Osteoblast (primary cell): Measurements from ENCODE around the gene ZNF500. TPM values are rescaled to one million over a fixed set of nuclear protein-coding genes. Genes with fewer than 3 reads are reported as not detected.

Experiments used
- DNase-seq: peaks from one replicate; pipeline ENCODE4 v3.0.0; 2011; ENCODE audit warnings: low spot score, mixed read lengths; ENCODE audit not compliant: insufficient read length; ENCODE audit errors: missing footprints
- H2AFZ ChIP-seq: 2 replicates; pipeline ENCODE4 v1.6.0; 2011; ENCODE audit warnings: mild to moderate bottlenecking, low read length
- H3K27ac ChIP-seq: 2 replicates; pipeline ENCODE4 v1.5.1; 2011; ENCODE audit warnings: mild to moderate bottlenecking, low read depth, low read length, moderate library complexity
- H3K27me3 ChIP-seq: 2 replicates; pipeline ENCODE4 v1.6.0; 2012; ENCODE audit warnings: mild to moderate bottlenecking, control low read depth, inconsistent platforms, low read length, moderate library complexity; ENCODE audit not compliant: insufficient read depth
- H3K36me3 ChIP-seq: 2 replicates; pipeline ENCODE4 v1.5.1; 2011; ENCODE audit warnings: mild to moderate bottlenecking, low read length, control low read depth, moderate library complexity; ENCODE audit not compliant: insufficient read depth
- H3K4me1 ChIP-seq: 2 replicates; pipeline ENCODE4 v1.5.1; 2011; ENCODE audit warnings: mild to moderate bottlenecking, low read length, control low read depth, moderate library complexity; ENCODE audit not compliant: insufficient read depth
- H3K4me2 ChIP-seq: 2 replicates; pipeline ENCODE4 v1.6.0; 2011; ENCODE audit warnings: mild to moderate bottlenecking, low read length; ENCODE audit not compliant: insufficient read depth
- H3K4me3 ChIP-seq: fragments of 200-600 bp; sonication (generic); 3 replicates; pipeline ENCODE4 v1.5.1; 2012; ENCODE audit warnings: mild to moderate bottlenecking, low read length, inconsistent platforms; ENCODE audit not compliant: insufficient read depth
- H3K79me2 ChIP-seq: 2 replicates; pipeline ENCODE4 v1.6.0; 2012; ENCODE audit warnings: mild to moderate bottlenecking, low read length, control low read depth, inconsistent platforms; ENCODE audit not compliant: insufficient read depth
- H3K9me3 ChIP-seq: 2 replicates; pipeline ENCODE4 v1.5.1; 2011; ENCODE audit warnings: low read depth, low read length, control low read depth
- H4K20me1 ChIP-seq: 2 replicates; pipeline ENCODE4 v1.6.0; 2012; ENCODE audit warnings: mild to moderate bottlenecking, low read length, control low read depth; ENCODE audit not compliant: insufficient read depth
- total RNA-seq: library from RNA; depleted of rRNA; stranded (reverse); fragments of >200 nt; gene quantifications from 2 replicates; pipeline ENCODE4 v1.2.3, GENCODE V29; 2012
- TF ChIP-seq, protein P1 (sequence below): IDR thresholded peaks from 2 replicates; pipeline ENCODE4 v1.5.1; 2011; ENCODE audit warnings: mild to moderate bottlenecking, low read depth, low read length, moderate library complexity; ENCODE audit errors: extremely low read depth

Gene ZNF500
- total RNA-seq, 1 donor, result 14.5 TPM

DNA sequence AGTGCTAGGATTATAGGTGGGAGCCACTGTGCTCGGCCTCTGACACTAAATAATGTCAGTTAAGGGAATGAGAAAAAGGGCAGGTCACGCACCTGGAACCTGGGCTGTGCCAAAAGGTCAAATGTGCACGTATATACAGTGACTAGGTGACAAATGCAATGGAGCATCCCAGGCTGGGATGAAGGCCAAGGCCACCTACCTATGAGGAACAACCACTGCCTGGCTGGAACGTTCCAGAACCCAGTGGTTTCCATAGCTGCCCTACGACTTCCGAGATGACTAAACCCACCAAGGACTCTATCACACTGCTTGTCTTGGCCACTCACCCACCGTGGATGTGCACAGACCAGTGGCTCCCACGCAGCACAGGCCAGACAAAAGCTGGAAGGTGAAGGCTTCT, 16.1 kb downstream of the ZNF500 start:
- H4K20me1 ChIP-seq, result peaks cover 10% of the 10 kb centered on the region
- no peaks in the 10 kb centered on the region for H3K4me1 ChIP-seq
- peak; percentile 38 for DNase-seq
- H2AFZ ChIP-seq, result no peak overlapping the region
- H3K27ac ChIP-seq, result no peak overlapping the region
- H3K4me3 ChIP-seq, result no peak overlapping the region
- H3K4me2 ChIP-seq, result no peak overlapping the region
- no peaks in the 10 kb centered on the region for H3K27me3 ChIP-seq
- TF ChIP-seq, protein P1, sequence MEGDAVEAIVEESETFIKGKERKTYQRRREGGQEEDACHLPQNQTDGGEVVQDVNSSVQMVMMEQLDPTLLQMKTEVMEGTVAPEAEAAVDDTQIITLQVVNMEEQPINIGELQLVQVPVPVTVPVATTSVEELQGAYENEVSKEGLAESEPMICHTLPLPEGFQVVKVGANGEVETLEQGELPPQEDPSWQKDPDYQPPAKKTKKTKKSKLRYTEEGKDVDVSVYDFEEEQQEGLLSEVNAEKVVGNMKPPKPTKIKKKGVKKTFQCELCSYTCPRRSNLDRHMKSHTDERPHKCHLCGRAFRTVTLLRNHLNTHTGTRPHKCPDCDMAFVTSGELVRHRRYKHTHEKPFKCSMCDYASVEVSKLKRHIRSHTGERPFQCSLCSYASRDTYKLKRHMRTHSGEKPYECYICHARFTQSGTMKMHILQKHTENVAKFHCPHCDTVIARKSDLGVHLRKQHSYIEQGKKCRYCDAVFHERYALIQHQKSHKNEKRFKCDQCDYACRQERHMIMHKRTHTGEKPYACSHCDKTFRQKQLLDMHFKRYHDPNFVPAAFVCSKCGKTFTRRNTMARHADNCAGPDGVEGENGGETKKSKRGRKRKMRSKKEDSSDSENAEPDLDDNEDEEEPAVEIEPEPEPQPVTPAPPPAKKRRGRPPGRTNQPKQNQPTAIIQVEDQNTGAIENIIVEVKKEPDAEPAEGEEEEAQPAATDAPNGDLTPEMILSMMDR, result no peak
- peaks cover 2% of the 10 kb centered on the region for H3K9me3 ChIP-seq
- H3K36me3 ChIP-seq, result peaks cover 29% of the 10 kb centered on the region
- H3K79me2 ChIP-seq, result peaks cover 4% of the 10 kb centered on the region

DNA sequence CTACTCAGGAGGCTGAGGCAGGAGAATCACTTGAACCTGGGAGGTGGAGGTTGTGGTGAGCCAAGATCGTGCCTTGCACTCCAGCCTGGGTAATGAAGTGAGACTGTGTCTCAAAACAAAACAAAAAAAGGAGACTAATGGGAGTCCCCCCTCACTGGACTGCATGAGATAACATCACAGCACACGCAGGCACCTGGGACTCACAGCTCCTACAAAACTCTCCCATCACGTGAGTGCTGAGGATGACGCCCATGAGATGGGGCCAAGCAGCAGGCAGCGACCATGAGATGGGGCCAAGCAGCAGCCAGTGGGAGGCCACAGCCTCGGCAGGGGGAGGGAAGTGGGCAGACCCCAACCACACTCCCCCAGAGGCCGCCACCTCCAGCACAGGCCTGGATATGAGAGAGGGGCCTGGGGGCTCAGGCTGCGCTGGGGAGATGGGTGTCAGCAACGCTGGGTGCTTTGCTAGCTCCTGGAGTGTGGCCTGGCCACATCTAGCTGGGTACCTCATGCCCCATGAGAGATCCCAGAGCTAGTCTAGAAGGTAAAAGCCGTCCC, 17.2 kb downstream of the ZNF500 start:
- no peaks in the 10 kb centered on the region for H3K9me3 ChIP-seq
- no peak overlapping the region for H3K27ac ChIP-seq
- peaks cover 8% of the 10 kb centered on the region for H4K20me1 ChIP-seq
- H3K4me1 ChIP-seq, result no peaks in the 10 kb centered on the region
- H3K27me3 ChIP-seq, result no peaks in the 10 kb centered on the region
- TF ChIP-seq, protein P1, result no peak
- no peak overlapping the region for H2AFZ ChIP-seq
- DNase-seq, result no peak
- H3K36me3 ChIP-seq, result peaks cover 20% of the 10 kb centered on the region
- no peak overlapping the region for H3K4me2 ChIP-seq
- H3K79me2 ChIP-seq, result no peaks in the 10 kb centered on the region
- no peak overlapping the region for H3K4me3 ChIP-seq

DNA sequence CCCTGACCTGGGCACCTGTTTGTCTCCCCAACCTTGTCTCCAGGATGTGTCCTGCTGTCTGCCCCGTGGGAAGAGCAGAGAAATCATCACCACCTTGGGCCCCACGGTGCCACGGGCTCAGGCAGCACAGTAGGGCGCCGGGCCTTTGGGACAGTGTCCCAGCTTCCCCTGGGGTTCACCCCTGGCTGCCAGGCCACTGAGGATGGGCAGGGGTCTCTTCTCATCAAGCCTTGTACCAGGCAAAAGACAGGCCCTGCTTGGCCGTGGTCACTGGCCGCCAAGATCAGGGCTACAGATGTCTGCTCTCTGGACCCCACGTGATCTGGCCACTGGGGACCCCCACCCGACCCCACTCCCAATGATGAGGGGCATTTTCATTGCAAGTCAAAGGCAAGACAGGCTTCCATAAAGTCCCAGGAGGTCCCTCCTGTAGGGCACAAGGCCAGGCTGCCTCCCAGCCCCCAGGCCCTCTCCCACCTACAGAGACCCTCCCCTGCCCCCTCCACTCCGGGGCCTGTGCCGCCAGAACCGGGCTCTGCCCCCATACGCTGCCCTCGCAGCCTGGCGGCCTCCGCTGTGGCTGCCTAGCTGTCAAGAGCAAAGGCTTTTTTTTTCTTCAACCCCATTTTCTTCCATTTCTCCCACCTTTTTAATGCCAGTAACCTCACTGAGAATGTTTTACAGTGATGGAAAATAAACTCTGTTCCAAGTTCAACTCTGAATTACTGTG, 18.1 kb downstream of the ZNF500 start:
- peaks cover 17% of the 10 kb centered on the region for H3K36me3 ChIP-seq
- TF ChIP-seq, protein P1, result no peak
- no peaks in the 10 kb centered on the region for H3K27me3 ChIP-seq
- H3K27ac ChIP-seq, result no peak overlapping the region
- no peak overlapping the region for H3K4me3 ChIP-seq
- peak; percentile 48 for DNase-seq
- no peaks in the 10 kb centered on the region for H3K79me2 ChIP-seq
- H3K9me3 ChIP-seq, result no peaks in the 10 kb centered on the region
- no peak overlapping the region for H2AFZ ChIP-seq
- no peak overlapping the region for H3K4me2 ChIP-seq
- no peaks in the 10 kb centered on the region for H3K4me1 ChIP-seq
- peaks cover 6% of the 10 kb centered on the region for H4K20me1 ChIP-seq

DNA sequence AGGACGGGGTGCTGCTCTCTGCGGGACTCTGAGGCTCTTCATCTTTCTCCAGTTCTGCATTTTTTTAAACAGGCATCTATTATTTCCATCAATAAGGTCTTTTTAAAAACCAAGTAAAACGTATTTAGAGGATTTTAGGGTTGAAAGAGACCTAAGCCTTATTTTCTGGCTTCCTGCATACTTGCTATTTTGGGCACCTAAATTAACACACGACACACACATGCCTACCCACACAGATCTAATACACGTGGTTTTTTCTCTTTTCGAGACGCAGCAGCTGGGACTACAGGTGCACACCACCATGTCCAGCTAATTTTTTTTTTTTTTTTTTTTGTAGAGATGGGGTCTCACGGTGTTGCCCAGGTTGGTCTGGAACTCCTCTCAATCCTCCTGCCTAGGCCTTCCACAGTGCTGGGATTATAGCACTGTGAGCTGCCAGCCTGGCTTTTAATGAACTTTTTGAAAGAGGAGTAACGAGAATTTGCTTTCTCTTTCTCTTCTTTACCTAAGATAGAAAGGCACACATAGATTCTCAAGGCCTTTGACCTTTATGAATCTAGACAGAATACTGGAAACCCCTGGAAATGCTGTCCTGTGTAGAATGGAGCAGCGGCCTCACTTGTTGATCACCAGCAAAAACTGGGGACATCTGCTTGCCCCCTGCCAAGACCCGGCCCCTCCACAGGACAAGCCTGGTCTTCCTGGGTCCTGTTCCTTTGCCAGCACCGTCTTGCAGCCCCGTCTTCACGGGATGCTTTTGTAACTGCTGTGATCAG, 18.9 kb downstream of the ZNF500 start:
- Histone ChIP-seq H3K79me2 (no peaks in the 10 kb centered on the region), H3K9me3 (no peaks in the 10 kb centered on the region), H3K4me1 (no peaks in the 10 kb centered on the region), H3K4me3 (no peak overlapping the region), H3K27ac (no peak overlapping the region), H3K27me3 (no peaks in the 10 kb centered on the region), H3K36me3 (peaks cover 13% of the 10 kb centered on the region), H2AFZ (no peak overlapping the region), H3K4me2 (no peak overlapping the region), H4K20me1 (no peaks in the 10 kb centered on the region)
- DNase-seq, result peak; percentile 68
- TF ChIP-seq, protein P1, result no peak
